ENCODE data around the gene EXOC4.
A peak's percentile ranks its signal among the peaks of the same experiment; 100 is the strongest.

GRCh38 chr7:133854739-133855138 lies 601.9 kb downstream of the EXOC4 start:
- TF ChIP-seq CTCF (IDR thresholded peaks at IDR 0.05; ENCODE audit: low read depth, low read length, poor library complexity, severe bottlenecking), result peak; percentile 57
- no peak for TF ChIP-seq EZH2phosphoT487 (IDR thresholded peaks at IDR 0.05; ENCODE audit: borderline replicate concordance, low read length)

All from DOHH2 (cell line).